GM12873 (cell line): ENCODE data around the gene MANBA.
A peak's percentile ranks its signal among the peaks of the same experiment; 100 is the strongest.

Experiments used
- CTCF ChIP-seq: IDR thresholded peaks from 2 replicates; pipeline ENCODE4 v1.5.1; 2012; ENCODE audit warnings: low read depth, mild to moderate bottlenecking, moderate library complexity, low read length, control low read depth; ENCODE audit not compliant: insufficient read depth; ENCODE audit errors: missing control alignments

Gene MANBA

GRCh38 chr4:102610007-102610406, 150.8 kb downstream of the MANBA start:
- TF ChIP-seq CTCF: peak; percentile 41

GRCh38 chr4:102608190-102608589, 152.6 kb downstream of the MANBA start:
- TF ChIP-seq CTCF: no peak

GRCh38 chr4:102606846-102607450, 153.8 kb downstream of the MANBA start:
- TF ChIP-seq CTCF: no peak

- TF ChIP-seq CTCF: no peak
Measured at GRCh38 chr4:102606261-102606660, 154.5 kb downstream of the MANBA start.

- TF ChIP-seq CTCF: peak; percentile 27
Measured at GRCh38 chr4:102604222-102604940, 156.4 kb downstream of the MANBA start.

GRCh38 chr4:102601586-102602227, 159.1 kb downstream of the MANBA start:
- TF ChIP-seq CTCF: no peak

GRCh38 chr4:102600689-102601088, 160.1 kb downstream of the MANBA start:
- TF ChIP-seq CTCF: no peak
